ENCODE results near the gene NFATC2. TPM values are rescaled to one million over a fixed set of nuclear protein-coding genes. Genes with fewer than 3 reads are reported as not detected.

The NFATC2 gene
- total and polyA plus RNA-seq, 7 donors = 1.4 to 16.9 (median 5.0) TPM

DNA sequence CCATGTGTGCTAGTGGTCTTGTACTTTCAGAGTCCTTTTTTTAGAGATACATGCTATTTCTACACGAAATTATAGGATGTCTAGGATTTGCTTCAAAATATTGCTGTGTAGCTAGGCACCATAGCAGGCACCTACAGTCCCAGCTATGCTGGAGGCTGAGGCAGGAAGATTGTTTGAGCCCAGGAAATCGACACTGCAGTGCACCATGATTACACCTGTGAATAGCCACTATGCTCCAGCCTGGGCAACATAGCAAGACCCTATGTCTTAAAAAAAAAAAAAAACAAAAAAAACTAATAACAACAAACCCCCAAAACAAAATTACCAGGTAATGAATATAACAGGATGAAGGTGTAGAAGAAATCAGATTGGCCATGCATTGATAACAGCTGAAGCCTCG is 121.7 kb downstream of the NFATC2 start:
- H3K4me1 ChIP-seq = no peaks in the 10 kb centered on the region
- TF ChIP-seq POLR2AphosphoS5 (IDR thresholded peaks at IDR 0.05) = no peak
- TF ChIP-seq POLR2A (IDR thresholded peaks at IDR 0.05) = no peak
- TF ChIP-seq, protein P1, sequence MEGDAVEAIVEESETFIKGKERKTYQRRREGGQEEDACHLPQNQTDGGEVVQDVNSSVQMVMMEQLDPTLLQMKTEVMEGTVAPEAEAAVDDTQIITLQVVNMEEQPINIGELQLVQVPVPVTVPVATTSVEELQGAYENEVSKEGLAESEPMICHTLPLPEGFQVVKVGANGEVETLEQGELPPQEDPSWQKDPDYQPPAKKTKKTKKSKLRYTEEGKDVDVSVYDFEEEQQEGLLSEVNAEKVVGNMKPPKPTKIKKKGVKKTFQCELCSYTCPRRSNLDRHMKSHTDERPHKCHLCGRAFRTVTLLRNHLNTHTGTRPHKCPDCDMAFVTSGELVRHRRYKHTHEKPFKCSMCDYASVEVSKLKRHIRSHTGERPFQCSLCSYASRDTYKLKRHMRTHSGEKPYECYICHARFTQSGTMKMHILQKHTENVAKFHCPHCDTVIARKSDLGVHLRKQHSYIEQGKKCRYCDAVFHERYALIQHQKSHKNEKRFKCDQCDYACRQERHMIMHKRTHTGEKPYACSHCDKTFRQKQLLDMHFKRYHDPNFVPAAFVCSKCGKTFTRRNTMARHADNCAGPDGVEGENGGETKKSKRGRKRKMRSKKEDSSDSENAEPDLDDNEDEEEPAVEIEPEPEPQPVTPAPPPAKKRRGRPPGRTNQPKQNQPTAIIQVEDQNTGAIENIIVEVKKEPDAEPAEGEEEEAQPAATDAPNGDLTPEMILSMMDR (IDR thresholded peaks at IDR 0.05) = no peak
- TF ChIP-seq EP300 (IDR thresholded peaks at IDR 0.05) = no peak
- no peak for DNase-seq
- no peaks in the 10 kb centered on the region for H3K36me3 ChIP-seq
- intact Hi-C loops (cut with DNase I) = no loop called here
- H3K4me3 ChIP-seq = no peak overlapping the region
- H3K9me3 ChIP-seq = no peaks in the 10 kb centered on the region
- H3K27ac ChIP-seq = no peak overlapping the region
- WGBS, 2 donors = 92 to 95% methylated on average over 3 of the region's 3 CpGs
- H3K27me3 ChIP-seq = no peaks in the 10 kb centered on the region

DNA sequence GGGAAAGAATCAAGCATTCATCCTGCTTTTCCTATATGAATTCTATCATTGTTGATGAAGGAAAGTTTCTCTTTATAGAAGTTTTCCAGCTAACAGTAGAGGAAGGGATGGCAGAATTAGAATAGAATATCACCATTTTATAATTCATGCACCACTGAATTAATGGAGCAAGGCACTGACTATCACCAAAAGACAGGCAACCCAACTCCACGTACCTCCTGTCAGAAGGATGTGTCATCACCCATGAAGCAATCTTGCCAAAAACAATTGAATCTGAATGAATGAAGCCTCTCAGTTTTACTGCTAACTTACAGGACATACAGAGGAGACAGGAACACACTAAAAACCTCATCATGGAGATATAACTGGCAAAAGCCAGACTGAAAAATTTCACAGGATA is 122.4 kb downstream of the NFATC2 start:
- no peaks in the 10 kb centered on the region for H3K9me3 ChIP-seq
- H3K4me1 ChIP-seq = no peaks in the 10 kb centered on the region
- WGBS, 2 donors = 70 to 83% methylated on average over 1 of the region's 1 CpG
- no peaks in the 10 kb centered on the region for H3K27me3 ChIP-seq
- no peak overlapping the region for H3K4me3 ChIP-seq
- intact Hi-C loops (cut with DNase I) = no loop called here
- DNase-seq = no peak
- TF ChIP-seq EP300 (IDR thresholded peaks at IDR 0.05) (no peak), POLR2A (IDR thresholded peaks at IDR 0.05) (no peak), POLR2AphosphoS5 (IDR thresholded peaks at IDR 0.05) (no peak)
- TF ChIP-seq, protein P1 (IDR thresholded peaks at IDR 0.05) = no peak
- no peak overlapping the region for H3K27ac ChIP-seq
- H3K36me3 ChIP-seq = no peaks in the 10 kb centered on the region

DNA sequence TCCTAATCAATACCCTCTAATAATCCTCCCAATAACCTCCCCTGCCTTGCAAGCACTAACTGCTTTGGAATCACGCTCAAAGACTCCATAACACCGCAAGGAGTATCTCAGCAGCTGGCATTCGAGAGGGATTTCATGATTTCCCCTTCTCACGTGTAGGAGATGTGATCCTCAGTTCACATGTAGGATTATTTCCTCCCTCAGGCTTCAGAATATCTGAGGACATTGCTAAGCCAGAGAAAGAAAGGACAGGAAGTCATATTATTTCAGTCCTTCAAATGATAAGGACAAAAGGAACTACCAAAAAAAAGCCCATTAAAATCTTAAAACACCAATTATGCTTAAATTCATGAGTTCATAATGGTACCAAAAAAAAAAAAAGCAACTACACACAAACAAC is 122.9 kb downstream of the NFATC2 start:
- intact Hi-C loops (cut with DNase I) = no loop called here
- 95% methylated on average over 4 of the region's 4 CpGs for WGBS, 2 donors
- TF ChIP-seq, protein P1 (IDR thresholded peaks at IDR 0.05) = no peak
- no peak for TF ChIP-seq EP300 (IDR thresholded peaks at IDR 0.05)
- TF ChIP-seq POLR2AphosphoS5 (IDR thresholded peaks at IDR 0.05) = no peak
- no peak for TF ChIP-seq POLR2A (IDR thresholded peaks at IDR 0.05)

DNA sequence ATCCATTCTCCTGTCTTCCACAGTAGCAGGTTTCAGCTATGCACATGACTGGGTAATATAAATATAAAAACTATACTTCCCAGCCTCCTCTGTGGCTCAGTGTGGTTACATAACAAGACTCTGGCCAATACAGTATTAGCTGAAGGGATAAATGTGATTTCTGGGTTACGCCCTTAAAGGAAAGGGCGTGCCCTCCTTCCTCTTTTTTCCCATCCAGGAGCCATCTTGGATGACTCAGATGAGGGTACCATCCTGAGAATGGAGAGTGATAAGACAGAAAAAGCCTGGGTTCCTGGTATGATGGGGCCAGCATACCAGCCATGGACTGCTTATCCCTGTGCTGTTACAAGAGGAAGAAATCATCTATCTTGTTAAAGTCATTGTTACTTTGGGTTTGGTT is 123.3 kb downstream of the NFATC2 start:
- Histone ChIP-seq H3K4me3 (no peak overlapping the region), H3K27me3 (no peaks in the 10 kb centered on the region), H3K4me1 (no peaks in the 10 kb centered on the region), H3K27ac (no peak overlapping the region), H3K9me3 (no peaks in the 10 kb centered on the region), H3K36me3 (no peaks in the 10 kb centered on the region)
- DNase-seq = no peak
- TF ChIP-seq POLR2A (IDR thresholded peaks at IDR 0.05) (no peak), POLR2AphosphoS5 (IDR thresholded peaks at IDR 0.05) (no peak), EP300 (IDR thresholded peaks at IDR 0.05) (no peak)
- TF ChIP-seq, protein P1 (IDR thresholded peaks at IDR 0.05) = no peak
- intact Hi-C loops (cut with DNase I) = no loop called here
- WGBS, 2 donors = 94 to 96% methylated on average over 2 of the region's 2 CpGs

More for the DNA sequence above, 122.9 kb downstream of the NFATC2 start:
- Histone ChIP-seq H3K27ac (no peak overlapping the region), H3K27me3 (no peaks in the 10 kb centered on the region), H3K36me3 (no peaks in the 10 kb centered on the region), H3K4me1 (no peaks in the 10 kb centered on the region), H3K4me3 (no peak overlapping the region), H3K9me3 (no peaks in the 10 kb centered on the region)
- DNase-seq = no peak

DNA sequence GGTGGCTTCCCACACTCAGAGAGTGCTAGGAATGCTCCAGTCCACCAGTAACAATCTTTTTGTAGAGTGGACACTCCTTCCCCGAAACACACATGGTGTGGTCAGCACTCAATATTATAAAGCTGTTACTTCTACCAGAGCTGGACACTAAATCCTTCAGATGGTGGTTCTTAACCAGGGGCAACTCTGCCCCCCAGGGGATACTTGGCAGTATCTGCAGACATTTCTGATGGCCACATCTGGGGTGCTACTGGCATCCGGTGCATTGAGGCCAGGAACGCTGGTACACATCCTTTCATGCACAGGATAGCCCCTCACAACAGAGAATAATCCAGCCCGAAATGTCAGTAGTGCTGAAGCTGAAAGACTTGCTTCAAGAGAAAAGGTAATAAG is 124.4 kb downstream of the NFATC2 start:
- H3K36me3 ChIP-seq = no peaks in the 10 kb centered on the region
- no peaks in the 10 kb centered on the region for H3K9me3 ChIP-seq
- H3K27ac ChIP-seq = no peak overlapping the region
- H3K4me1 ChIP-seq = peaks cover 0 to 5% (median 2%) of the 10 kb centered on the region in 4 donors
- H3K4me3 ChIP-seq = no peak overlapping the region
- no peak for DNase-seq
- intact Hi-C loops (cut with DNase I) = no loop called here
- WGBS, 2 donors = 85 to 98% methylated on average over 4 of the region's 4 CpGs
- TF ChIP-seq POLR2AphosphoS5 (IDR thresholded peaks at IDR 0.05) (no peak), EP300 (IDR thresholded peaks at IDR 0.05) (no peak), POLR2A (IDR thresholded peaks at IDR 0.05) (no peak)
- TF ChIP-seq, protein P1 (IDR thresholded peaks at IDR 0.05) = no peak
- no peaks in the 10 kb centered on the region for H3K27me3 ChIP-seq
